ENCODE measurements around the gene XPOT.

XPOT gene

DNA sequence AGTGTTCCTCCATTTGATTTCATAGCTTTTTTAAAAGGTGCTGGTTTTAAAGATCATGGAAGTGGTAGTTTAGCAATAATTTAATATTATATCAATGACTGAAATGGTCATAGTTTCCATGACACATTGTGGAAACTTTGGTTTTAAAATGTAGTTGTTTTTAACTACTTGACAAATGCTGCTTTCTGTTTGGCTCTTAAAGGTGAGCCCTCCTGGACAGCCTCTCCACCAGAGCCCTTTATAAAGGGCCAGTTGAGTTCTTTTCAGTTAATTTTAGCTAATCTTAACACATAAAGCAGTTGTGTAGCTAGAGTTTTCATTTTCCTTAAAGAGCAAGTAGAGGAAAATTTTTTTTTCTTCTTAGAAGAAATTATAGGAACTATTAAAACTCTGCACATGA lies 14.0 kb downstream of the XPOT start:
- DNase-seq (ENCODE audit: low spot score) = no peak

DNA sequence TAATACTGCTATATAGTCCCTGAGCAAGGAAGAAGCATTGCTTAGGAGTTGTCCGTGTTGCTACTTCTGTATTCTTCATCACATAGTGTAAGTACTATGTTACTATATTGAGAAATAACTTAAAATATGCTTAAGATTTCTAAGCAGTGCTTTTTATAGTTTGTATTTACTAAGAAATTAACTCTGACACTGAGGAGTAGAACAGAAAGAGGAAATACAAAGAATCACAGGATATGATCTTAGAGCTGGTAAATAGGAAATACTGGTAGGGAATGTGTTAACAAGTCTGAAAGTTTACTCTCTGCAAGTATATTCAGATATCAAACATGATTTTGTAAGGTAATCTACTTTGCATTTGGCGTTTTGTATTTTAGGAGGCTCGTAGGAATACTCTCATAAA lies 15.5 kb downstream of the XPOT start:
- no peak for DNase-seq (ENCODE audit: low spot score)

DNA sequence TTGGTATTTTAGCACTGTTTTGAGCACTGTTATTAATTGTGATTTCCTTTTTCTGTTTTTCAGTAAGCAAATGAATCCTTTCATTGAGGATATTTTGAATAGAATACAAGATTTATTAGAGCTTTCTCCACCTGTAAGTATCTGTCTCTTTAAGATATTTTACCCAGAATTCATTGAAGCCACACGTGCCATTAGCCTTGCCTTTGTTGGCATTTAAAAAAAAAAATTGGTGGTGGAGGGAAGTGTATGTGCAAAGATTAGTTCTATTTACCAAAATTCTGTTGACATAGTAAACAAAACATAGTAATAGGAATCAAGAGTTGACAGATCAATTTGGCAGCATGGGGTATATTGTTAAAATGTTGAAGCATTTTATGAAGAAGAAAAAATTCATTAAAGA lies 23.8 kb downstream of the XPOT start:
- DNase-seq (ENCODE audit: low spot score) = no peak

DNA sequence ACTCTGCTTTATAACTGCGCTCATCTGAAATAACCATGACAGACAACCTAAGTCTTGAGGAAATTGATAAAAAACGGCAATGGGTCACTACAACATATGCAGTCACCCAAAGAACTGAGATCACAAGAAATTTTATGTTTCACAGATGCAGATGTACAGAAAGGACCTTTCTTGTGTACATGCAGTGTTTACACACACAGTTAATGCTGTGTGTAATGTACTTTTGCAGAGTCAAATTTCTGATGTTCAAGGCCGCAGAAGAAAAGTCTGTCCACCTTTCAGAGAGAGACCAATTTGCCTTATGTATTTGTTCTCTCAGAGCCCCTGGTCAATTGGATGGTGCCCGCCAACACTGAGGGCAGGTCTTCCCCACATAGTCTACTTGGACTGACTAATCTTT lies 24.8 kb downstream of the XPOT start:
- no peak for DNase-seq (ENCODE audit: low spot score)

DNA sequence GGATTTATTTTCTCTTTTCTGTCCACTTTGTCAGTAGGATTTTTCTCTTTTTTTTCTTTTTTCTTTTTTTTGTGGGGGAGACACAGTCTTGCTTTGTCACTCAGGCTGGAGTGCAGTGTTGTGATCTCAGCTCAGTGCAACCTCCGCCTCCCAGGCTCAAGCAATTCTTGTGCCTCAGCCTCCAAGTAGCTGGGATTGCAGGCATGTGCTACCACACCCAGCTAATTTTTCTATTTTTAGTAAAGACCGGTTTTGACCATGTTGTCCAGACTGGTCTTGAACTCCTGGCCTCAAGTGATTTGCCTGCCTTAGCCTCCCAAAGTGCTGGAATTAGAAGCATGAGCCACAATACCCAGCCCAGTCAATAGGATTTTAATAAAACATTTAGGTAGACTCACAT lies 26.7 kb downstream of the XPOT start:
- DNase-seq (ENCODE audit: low spot score) = no peak

DNA sequence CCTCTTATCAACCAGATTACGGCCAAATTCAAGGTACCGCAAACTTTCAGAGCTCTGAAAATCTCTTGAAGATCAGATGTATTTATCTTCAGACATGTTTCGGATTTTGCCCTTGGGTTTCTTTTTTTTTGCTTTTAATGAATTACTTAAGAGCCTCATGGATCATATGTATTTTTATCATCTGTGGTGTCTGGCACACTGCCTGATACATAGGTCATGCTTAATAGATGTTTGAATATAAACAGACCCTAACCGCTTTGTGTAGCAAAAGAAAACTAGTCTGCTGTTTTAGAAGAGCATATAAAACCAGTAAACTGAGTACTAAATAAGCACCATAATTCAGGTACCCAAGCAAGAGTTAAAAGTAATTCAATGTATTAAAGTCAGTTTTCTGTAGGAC lies 27.6 kb downstream of the XPOT start:
- no peak for DNase-seq (ENCODE audit: low spot score)

DNA sequence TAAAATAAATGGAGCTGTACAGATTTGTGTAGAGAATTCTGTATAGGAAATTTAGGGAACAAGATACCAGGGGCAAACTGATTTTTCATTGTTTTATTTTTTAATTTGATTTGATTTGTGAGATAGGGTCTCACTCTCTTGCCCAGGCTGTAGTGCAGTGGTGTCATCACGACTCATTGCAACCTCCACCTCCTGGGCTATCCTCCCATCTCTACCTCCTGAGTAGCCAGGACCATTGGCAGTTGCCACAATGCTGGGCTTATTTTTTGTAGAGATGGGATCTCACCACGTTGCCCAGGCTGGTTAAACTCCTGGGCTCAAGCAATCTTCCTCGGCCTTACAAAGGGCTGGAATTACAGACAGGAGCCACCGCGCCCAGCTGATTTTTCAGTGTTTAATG lies 29.7 kb downstream of the XPOT start:
- DNase-seq (ENCODE audit: low spot score) = no peak

DNA sequence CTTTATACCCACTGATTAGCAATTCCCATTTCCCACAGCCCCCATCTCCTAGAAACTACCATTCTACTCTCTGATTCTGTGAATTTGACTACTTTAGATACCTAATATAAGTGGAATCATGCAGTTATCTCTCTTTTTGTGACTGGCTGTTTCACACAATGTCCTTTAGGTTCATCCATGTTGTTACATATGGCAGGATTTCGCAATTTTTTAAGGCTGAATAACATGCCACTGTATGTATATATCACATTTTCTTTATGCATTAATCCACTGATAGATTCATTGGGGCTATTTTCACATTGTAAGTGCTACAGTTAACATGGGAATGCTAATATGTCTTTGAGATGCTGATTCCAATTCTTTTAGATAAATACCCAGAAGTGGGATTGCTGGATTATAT lies 35.9 kb downstream of the XPOT start:
- DNase-seq (ENCODE audit: low spot score) = no peak

DNA sequence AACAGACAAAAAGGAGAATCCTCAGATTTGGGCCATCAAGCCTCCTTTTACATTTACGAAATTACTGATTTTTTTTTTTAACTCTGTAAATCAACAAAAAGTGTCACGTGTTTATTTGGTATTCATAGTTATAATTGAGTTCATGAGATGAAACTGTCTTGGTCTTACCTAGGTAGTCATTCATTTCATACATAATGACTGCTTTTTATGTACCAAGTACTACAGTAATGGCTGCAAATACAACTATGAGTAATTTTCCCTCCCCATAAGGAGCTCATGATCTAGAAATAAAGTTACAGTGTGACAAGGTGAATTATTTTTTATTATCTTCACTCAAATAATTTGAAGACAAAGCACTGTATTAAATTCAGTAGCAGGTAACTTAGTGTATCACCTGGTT lies 41.3 kb downstream of the XPOT start:
- no peak for DNase-seq (ENCODE audit: low spot score)

DNA sequence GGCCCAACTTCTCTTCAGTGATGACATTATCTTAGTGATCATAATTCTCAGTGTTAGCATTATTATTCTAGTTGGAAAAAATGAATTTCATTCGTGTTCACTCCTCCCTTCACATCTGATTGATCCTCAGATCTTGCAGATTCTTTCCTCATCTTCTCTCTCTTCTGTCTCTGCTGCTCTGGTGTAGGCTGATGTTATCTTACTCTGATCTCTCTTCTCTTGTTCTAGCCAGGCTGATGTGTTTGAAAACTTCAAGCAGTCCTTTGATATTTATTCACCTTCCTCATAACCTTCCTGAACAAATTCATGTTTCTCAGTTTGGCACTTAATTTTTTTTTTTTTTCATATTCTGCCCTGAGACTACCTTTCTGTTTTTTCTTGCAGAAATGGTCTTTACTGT lies 42.1 kb downstream of the XPOT start:
- DNase-seq (ENCODE audit: low spot score) = no peak

DNA sequence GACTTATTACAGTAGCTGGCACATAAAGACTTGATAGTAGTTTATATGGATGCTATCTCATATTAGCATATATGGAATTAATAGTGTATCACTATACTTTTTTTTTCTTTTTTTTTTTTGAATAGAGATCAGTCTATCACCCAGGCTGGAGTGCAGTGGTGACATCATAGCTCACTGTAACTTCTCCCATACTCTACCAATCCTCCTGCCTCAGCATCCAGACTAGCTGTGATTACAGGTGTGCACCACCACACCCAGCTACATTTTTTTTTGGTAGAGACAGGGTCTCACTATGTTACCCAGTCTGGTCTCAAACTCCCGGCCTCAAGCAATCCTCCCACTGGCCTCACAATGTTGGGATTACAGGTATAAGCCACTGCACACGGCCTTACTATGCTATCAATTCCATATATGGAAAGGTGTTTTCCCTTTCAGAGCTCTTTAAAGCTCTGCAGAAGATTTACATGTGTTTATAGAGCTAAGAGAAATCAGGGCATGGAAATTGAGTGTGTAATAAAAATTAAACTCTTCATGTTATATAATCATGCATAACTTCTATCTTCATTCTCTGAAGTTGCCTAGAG lies 46.0 kb downstream of the XPOT start:
- no peak for DNase-seq (ENCODE audit: low spot score)

DNA sequence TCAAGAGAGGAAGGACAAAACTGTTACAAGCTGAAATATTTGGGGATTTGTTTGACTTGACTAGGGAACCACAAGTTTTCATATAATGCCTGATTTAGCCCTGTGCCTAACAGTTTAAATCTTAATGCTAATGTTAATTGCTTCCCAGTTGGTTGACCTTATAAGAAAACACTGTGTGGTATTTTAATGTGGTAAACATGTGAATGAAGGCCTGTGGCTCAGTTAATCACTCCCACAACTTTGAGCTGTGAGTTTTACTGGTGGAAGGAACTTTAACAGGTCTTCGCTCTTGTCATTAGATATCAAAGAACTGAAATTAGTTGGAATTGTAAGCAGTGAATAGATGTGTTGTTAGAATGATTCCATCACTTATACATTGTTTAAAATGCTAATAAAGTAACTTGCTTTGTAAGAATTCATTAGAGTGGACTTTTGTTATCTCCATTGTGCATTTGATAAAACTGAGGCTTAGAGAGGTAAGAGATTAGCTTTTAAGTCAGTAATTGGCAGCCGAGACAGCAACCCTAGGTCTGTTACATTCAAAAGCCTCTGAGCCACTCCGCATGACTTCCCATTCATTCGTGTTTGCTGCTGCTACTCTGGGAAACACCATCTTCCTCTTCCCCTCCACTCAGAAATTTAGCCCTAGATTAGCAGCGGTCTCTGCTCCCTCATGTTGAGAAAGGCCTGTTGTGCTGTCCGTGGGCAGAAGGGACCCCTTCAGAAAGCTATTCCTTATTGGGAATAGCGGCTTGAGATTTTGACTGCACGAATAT lies 46.7 kb downstream of the XPOT start:
- peak; percentile 27 for DNase-seq (ENCODE audit: low spot score)

DNA sequence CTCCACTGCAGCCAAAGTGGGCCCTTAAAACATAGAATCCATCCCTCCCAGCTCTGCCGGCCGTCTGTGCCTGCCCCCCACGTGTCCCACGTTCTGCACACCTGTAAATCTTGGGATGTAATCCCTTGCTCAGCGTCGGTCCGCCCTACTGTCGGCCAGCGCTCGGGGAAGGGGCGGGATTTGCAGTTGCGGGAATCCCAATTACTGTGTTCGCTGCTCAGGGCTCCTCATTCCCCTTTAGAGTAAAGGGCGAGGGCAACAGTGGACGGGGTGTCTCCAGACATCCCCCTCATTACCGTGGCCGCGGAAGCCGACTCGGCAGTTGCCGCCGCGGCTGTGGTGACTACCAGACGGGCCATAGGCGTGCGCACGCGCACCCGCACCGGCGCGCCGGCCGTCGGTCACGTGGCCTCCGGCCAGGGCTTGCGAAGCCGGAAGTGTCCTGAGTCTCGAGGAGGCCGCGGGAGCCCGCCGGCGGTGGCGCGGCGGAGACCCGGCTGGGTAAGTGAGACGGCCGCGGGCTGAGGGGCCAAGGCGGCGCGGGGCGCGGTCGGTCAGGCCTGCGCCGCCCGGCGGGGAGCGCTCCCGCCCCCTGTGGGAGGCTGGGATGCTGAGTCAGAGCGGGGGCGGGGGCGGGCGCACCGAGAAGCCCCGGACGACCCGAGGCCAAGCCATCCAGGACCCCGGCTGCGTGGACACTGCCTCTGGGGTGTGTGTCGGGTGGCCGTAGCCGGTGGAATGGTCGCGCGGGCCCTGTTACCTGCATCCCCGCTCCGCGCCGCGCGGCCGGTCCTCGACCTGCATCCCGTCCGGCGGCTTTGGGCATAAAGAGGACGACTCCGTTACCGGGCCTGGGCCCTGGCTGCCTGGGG lies 47.7 kb downstream of the XPOT start, which contains the start of gene TBK1:
TSS of gene TBK1 (plus strand) at position 434 of the 872 bp plus-strand sequence. CDS start 3,751 bp downstream, outside the sequence.
- DNase-seq (ENCODE audit: low spot score) = peak; percentile 84

DNA sequence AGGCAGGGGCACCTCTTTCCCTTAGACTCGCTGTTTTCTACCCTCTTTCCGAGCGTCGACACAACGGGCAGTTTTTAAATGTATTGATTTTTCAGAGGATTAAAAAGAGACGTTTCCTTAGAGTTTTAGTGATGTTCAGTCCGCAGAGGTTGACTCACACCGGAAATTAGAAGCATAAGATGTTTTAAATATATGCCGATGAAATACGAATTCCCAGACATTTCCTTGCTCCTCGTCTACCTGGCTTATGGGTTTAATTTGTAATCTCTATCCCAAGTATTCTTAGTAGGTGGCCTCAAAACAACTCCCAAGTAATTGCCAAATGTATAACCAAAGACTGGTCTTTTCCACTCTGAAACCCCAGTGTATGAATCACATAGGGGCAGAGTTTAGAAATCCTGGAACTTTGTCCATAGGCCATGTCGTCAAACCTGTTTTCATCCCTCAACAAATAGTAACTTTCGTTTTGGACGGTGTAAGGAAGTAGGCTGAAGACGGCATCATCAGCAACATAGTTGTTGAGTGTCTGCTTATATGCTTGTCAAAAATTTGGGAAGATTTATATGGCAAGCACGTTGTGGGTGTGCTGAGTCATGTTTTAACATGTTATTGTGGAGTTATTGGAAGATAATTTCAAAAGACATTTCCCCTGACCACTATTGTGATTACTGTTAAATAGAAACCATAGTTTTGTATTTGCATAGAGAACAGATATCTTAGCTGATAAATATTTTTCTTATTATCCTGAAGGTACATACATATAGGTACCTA lies 48.6 kb downstream of the XPOT start:
- peak; percentile 14 for DNase-seq (ENCODE audit: low spot score)

DNA sequence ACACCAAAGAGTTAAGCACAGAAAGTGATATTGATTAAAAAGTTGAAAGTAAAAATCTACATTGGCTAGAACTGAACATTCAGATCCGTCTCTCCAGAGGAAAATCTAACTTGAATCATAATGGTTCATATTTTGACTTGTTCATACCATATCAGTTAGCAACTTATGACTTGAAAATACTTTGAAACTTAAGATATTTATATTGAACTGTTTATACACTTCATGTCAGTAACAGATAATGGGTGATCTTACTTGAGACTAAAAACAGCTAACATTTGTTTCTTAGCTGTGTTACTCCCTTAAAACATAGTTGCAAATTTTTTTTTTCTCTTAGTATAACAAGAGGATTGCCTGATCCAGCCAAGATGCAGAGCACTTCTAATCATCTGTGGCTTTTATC lies 51.3 kb downstream of the XPOT start:
- DNase-seq (ENCODE audit: low spot score) = no peak

DNA sequence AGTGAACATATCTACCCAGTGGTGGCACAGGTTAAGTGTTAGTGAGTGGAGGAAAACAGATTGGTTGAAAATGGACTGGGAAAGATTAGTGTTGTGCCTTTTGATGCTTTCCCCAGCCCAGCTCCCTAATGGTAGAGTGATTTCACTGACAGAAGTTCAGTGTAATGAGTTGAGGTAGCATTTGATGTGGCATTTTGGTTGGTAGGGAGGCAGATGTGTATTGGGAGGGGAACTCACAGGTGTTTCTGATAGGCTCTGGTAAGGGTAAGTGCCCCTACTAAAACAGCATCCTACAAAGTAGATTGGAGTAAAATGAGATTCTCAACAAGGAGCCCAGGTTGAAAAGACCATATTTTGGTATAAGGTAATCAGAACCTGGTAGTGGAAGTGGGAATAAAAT lies 51.9 kb downstream of the XPOT start:
- no peak for DNase-seq (ENCODE audit: low spot score)

DNA sequence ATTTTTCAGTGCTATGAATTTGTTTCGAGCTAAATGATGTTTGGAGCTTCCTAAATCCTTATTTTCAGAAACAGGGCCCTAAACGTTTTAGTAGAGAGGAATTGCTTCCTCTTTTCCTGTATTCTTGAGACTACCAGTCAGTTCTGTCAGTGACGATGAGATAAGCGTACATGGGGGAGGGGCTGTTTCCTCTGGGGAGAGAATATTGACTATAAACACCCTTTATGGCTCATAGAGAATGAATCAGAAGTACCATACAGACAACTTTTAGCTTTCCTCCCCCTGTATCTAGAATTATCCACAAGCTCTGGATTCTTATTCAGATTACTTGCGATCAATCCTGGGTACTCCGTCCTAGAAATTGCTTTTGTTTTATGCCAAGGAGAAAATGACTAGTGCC lies 52.8 kb downstream of the XPOT start:
- no peak for DNase-seq (ENCODE audit: low spot score)

DNA sequence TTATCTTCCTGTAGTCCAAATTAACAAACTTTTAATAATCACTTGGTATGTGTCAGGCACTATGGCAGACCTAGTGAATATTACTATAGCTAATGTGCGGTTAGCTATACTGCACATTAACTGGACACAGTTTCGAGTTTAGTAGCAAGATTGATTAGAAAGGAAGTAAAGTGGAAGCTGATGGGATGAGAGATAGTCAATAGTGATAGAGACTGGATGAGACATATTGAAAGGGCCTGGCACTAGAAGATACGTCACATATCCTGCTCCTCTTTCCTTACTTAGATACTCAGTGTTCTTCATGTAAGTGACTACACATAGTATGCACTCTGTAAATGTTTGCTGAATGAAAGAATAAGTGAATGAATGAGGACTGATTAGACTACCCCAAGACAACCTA lies 53.3 kb downstream of the XPOT start:
- no peak for DNase-seq (ENCODE audit: low spot score)

DNA sequence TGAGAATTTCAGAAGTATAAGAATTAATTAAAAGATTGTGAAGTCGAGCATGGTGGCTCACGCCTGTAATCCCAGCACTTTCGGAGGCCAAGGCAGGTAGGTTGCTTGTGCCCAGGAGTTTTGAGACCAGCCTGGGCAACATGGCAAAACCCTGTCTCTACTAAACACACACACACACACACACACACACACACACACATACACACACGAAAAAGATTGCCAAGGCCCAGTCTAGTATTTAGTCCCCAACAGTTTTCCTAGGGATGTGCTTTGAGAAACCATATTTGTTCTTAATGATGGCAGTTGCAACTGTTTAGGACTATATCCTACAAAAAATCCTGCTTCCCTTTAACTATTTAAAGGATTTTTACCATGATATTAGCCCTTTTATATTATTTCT lies 53.7 kb downstream of the XPOT start:
- no peak for DNase-seq (ENCODE audit: low spot score)

DNA sequence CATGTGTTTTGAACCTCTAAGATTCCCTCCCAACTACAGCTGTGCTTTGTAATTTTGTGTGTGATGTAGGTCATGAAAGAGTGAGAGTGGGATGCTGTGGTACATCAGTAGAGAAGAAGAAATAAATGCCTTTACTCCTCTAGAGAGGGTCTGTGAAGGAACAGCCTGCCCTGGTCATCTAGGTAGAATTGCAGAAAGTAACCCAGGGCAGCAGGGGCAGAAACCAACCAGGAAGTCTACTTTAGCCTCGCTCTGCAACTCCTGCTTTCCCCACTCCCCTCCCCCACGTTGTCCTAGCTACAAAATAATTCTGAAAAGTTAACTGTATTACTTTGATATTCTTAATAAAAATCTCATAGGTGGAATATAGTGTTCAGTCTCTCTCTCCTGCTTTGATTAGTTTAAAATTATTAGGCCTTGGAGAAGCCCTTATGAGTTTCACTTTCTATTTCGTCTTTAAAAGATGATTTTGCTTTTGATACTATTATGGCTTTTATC lies 55.3 kb downstream of the XPOT start:
- no peak for DNase-seq (ENCODE audit: low spot score)

DNA sequence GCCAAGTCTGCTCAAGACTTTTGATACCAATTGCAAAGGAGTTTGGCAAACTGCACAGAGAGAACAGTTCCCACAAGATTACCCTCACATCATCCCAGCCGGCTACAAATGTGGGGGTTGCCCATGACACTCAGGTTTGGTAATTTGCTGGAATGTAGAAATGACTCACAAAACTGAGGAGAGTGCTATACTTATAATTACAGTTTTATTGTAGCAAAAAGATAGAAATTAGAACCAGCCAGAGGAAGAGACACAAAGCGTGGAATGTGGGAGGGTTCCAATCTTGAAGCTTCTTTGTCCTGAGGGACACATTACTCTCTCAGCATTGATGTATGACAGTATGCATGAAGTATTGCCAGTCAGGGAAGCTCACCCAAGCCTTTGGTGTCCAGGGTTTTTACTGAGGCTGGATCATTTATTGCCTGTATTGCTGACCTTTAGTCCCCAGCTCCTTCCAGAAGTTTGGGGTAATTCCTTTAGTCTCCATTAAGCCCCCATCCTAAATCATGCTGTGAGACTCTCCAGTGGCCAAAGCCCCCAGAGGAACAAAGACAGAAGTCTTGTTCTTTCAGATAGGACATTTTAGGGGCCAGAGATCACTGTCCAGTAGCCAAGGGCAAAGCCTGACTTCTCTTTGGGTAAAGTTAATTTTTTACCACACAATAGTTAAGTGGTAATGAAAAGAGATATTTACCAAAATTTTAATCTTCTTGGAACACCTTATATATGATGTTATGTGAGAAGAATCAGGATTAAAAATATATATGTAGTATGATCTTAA lies 57.6 kb downstream of the XPOT start:
- DNase-seq (ENCODE audit: low spot score) = no peak
